HG03280 (cell line): Measurements from ENCODE around the gene PPP2R5D.
A peak's percentile ranks its signal among the peaks of the same experiment; 100 is the strongest.
"Not testable (repeated sequence)": the region's sequence is repeated elsewhere in the genome, so short reads cannot be mapped to it uniquely, and the experiment has no call there.

Experiments used
- ATAC-seq: cut with Tn5 transposase; IDR thresholded peaks from one replicate; pipeline ENCODE4 v1.9.1; 2021; ENCODE audit warnings: mild to moderate bottlenecking, moderate library complexity; ENCODE audit not compliant: unreplicated experiment

The PPP2R5D gene

DNA sequence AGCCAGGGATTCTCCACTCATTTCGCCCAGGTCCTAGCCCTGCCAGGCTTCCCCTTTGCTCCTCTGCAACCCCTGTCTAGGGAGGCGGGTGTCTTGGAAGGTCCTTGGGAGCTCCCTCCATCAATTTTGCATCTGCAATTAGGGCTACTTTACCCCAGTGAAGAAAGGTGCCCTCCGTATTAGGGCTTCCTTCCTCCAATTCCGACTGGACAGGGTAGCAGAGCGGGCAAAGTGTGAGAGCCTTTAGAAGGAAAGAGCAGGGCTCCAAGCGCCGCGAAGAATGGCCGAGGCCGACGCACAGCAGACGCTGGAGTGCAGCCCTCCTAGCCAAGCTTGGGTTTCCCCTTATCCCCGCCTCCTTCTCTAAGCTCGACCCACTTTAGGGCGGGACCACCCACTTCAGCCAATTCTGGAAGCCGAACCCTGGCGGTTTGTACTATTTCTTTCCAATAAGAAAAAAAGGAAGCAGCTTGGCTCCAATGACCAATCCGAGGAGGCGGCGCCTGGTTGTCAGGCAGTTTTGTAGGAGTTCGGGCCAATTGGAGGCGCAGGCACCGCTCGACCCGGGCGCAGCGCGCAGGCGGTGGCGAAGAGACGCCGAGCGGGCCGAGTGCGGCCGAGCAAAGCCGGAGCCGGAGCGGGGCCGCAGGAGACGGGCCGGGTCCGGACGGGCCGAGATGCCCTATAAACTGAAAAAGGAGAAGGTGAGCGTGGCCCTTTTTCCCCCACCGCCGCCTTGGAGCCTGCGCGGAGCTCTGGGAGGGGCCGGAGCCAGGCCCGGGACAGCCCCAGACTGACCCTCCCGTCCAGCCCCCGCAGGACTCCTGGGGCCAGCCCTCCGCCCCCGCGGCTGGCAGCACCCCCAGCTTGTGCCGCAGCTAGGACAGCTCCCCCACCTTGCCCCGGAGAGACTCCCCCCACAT, at the start of gene PPP2R5D:
PPP2R5D (plus strand) TSS at position 570 of the 923 bp plus-strand sequence; CDS start at position 678, 108 bp downstream.
- ATAC-seq, result peak; percentile 95

DNA sequence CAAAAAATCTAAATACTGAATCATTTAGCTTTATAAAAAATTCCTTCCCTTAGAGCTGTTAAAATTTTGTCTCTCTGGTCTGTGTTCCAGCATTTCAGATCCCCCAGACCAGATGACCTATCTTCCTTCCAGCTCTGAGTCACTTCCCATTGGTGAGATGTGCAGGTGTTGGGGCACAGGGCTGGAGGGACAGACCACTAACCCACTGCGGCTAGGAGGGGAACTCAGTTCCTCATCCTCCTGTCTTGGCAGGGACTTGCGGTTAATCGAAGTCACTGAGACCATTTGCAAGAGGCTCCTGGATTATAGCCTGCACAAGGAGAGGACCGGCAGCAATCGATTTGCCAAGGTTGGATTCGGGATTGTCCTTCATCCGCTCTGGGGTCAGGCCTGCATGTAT, 49.0 kb upstream of the PPP2R5D start:
- no peak for ATAC-seq

DNA sequence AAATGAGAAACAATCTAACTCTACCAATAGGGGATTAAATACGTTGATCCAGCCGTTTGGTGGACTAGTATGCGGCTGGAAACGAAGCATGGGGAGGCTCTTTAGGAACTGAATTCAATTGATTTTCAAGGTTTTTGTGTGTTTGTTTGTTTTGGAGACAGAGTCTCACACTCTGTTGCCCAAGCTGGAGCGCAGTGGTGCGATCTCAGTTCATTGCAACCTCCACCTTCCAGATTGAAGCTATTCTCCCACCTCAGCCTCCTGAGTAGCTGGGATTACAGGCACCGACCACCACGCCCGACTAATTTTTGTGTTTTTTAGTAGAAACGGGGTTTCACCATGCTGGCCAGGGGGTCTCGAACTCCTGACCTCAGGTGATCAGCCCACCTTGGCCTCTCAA, 48.0 kb upstream of the PPP2R5D start:
- no peak for ATAC-seq

DNA sequence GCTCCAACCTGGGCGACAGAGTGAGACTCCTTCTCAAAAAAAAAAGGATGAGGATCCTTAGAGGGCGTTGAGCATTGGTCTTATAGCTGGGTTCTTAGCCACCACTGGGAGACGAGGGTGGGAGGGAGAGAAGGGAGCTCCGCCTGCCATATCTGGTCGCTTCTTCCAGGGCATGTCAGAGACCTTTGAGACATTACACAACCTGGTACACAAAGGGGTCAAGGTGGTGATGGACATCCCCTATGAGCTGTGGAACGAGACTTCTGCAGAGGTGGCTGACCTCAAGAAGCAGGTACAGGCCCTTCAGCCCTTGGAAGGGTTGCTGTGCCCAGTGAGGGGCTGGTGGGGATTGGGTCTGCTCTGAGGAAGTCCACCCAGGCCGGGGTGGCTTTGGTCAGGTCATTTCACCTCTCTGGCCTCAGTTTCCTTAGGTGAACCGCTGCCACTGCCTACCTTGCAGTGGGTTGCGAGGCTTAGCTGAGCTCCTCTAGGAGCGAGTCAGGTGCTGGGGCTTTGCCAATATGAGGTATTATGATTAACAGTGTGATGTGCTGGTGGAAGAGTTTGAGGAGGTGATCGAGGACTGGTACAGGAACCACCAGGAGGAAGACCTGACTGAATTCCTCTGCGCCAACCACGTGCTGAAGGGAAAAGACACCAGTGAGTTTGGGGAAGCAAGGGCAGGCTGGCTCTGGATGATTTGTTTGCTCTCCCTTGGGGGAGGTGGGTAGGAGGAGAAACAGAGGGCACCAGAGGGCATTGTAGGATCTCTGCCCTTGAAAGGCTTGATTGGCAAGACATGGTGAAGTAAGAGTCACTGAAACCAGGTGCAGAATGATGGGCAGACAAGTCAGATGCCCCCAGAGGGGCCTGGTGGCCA, 46.6 kb upstream of the PPP2R5D start:
- ATAC-seq, result no peak

DNA sequence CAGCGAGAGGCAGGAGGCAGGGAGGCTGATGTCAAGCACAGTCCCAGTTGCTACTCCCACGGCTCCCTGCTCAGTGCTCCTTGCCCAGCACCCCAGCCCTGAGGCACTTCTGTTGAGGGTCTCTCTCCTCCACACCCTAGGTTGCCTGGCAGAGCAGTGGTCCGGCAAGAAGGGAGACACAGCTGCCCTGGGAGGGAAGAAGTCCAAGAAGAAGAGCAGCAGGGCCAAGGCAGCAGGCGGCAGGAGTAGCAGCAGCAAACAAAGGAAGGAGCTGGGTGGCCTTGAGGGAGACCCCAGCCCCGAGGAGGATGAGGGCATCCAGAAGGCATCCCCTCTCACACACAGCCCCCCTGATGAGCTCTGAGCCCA, 46.0 kb upstream of the PPP2R5D start:
- ATAC-seq, result no peak

DNA sequence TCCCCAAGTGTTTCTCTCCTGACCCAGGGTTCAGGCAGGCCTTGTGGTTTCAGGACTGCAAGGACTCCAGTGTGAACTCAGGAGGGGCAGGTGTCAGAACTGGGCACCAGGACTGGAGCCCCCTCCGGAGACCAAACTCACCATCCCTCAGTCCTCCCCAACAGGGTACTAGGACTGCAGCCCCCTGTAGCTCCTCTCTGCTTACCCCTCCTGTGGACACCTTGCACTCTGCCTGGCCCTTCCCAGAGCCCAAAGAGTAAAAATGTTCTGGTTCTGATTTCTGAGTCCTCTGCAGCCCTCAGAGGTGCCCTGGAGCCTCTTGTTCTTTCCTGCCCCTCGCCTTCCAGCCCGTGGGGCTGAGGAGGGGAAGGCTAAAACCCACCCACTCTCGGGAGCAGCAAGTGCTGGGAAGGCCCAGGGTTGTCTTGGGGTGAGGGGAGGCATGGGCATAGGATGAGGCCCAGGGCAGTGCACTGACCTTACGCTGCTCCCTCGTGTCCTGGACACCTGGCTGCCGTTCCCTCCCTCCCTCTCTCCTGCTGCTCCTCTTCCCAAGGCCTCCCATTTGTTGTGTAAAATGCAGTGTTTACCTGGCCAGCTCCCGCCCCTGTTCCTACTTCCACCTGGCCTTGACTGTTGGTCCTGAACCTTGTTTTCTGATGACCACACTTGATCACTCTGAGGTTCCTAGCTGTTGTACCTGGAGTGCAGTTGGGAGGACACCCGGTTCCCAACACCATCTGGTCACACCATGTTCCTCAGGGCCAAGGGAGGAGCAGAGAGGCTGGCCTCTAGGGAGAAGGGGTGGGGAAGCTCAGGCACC, 45.2 kb upstream of the PPP2R5D start:
- ATAC-seq, result no peak

DNA sequence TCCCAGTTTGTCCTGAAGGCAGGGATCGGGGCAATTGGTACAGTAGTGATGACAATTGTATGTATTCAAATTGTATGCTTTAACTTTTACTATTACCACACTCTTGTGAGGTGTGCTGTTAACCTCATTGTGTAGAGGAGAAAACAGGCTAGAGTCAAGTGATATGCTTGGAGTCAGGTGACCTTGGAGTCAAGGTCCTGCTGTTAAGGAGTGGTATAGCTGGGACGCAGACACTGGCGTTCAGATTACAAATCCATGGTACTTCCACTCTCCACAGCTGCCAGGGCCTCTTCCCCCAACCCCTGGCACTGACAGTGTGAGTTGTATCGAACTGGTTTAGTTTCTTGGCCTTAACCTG, 44.6 kb upstream of the PPP2R5D start:
- no peak for ATAC-seq

DNA sequence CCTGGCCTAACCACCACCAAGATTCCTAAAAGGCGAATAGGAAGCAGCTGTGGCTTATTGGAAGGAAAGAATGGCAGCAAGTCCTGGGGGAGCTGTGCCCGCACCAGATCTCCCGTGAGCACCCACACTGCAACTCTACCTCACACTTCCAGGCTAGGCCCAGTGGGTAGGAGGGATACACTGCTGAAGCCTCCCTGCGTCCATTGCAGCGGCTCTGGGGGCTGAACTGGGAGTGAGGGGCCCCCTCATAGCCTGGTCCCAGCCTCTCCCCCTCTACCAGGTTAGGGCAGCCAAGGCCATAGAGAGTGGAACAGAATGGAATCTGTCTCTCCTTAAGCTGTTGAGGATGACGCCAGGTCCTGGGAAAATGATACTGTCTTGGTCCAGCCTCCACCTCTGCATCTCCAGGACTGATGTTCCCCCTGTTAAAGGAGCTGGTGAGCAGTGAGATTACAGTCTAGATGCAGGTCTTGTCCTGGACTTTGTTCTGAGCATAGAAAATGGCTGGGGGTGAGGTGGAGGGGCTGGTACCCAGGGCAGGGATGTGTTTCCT, 43.8 kb upstream of the PPP2R5D start:
- no peak for ATAC-seq

DNA sequence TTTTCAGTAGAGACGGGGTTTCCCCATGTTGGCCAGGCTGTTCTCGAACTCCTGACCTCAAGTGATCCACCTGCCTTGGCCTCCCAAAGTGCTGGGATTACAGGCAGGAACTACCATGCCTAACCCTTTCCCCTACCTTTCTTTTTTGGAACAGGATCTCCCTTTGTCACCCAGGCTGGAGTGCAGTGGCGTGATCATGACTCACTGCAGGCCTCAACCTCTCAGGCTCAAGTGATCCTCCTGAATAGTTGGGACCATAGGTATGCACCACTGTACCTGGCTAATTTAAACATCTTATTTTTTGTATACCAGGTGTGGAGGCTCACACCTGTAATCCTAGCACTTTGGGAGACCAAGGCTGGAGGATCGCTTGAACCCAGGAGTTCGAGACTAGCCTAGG, 43.0 kb upstream of the PPP2R5D start:
- ATAC-seq, result not testable (repeated sequence)

DNA sequence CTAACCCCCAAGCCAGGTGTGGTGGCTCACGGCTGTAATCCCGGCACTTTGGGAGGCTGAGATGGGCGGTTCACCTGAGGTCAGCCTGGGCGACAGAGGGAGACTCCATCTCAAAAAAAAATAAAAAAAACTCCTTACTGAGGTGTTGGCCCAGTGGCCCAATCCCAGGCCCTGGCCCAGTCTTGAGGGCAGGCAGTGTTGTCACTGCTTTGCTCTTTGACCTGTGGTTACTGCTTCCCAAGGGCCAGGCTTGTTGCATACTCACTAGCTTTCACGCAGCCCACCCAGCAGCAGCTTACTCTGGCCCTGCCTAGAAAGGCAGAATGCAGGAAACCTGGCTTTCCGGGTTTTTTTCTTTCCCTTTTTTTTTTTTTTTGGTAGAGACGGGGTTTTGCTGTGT, 41.9 kb upstream of the PPP2R5D start:
- ATAC-seq, result no peak

DNA sequence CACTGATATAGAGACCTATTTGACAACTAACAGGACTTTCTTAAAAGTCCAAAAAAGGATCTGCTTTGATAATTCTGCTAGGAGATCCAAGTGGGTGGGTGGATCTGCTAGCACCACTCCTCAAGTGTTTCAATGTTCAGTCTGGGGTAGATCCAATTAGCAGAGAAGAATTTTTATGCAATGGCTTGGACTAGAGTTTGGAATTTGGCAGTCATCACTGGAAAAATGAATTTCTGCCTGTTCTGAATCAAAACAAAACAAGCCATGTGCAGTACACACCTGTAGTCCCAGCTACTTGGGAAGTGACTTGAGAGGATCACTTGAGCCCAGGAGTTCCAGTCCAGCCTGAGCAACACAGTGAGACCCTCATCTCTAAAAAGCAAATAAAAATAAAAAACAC, 36.4 kb upstream of the PPP2R5D start:
- ATAC-seq, result no peak

DNA sequence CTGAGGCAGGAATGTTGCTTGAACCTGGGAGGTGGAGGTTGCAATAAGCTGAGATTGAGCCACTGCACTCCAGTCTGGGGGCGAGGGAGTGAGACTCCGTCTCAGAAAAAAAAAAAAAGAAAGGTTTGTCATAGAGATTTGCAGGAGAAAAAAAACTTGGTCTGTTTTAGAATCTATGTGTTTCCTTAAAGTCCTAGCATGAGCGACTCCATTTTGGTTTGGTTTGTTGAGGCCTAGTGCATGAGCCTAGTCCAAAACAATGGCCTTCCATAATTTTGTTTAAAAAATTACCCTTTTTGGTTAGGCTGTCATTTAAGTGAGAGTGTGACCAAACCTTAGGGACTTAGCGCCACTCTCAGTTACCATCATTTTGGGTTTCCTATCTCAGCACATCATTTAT, 32.0 kb upstream of the PPP2R5D start:
- no peak for ATAC-seq

DNA sequence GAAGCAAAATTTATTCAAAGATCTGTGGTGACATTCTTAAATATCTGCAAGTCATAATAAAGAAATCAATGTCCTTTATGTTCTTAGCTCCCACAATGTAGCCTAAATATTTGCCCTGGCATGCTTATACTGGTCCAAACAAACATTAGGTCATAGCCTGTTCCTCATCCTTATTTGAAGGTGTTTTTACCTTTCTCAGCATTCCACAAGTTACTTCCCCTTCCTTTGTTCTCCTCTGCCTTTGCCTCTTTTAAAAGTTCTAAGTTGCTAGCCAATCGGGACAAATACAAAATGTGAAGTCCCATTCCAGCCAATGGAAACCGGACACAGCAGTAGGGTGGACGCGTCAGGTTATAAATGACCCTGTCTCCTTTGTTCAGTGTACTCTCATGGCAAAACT, 30.0 kb upstream of the PPP2R5D start:
- not testable (repeated sequence) for ATAC-seq

DNA sequence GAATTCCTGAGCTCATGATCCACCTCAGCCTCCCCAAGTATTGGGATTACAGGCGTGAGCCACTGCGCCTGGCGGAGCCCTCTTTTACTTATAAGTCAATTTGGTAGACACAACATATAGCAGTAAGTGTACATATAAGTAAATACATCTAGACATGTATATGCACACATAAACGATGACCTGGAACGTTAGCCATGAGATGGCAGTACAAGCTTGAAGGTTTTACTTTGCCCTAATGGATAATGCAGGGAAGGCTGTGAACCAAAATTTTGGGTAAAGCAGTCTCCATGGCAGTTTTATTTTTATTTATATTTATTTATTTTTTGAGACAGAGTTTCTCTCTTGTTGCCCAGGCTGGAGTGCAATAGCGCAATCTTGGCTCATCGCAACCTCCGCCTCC, 26.2 kb upstream of the PPP2R5D start:
- ATAC-seq, result no peak

DNA sequence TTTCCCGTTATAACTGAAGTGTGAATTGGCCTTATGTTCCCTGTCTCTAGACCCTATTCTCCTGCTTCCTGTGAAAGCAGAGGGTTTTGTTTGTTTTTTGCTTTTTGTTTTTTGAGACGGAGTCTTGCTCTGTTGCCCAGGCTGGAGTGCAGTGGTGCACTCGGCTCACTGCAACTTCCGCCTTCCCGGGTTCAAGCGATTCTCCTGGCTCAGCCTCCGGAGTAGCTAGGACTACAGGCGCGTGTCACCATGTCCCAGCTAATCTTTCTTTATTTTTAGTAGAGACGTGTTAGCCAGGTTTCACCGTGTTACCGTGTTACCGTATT, 24.5 kb upstream of the PPP2R5D start:
- no peak for ATAC-seq

DNA sequence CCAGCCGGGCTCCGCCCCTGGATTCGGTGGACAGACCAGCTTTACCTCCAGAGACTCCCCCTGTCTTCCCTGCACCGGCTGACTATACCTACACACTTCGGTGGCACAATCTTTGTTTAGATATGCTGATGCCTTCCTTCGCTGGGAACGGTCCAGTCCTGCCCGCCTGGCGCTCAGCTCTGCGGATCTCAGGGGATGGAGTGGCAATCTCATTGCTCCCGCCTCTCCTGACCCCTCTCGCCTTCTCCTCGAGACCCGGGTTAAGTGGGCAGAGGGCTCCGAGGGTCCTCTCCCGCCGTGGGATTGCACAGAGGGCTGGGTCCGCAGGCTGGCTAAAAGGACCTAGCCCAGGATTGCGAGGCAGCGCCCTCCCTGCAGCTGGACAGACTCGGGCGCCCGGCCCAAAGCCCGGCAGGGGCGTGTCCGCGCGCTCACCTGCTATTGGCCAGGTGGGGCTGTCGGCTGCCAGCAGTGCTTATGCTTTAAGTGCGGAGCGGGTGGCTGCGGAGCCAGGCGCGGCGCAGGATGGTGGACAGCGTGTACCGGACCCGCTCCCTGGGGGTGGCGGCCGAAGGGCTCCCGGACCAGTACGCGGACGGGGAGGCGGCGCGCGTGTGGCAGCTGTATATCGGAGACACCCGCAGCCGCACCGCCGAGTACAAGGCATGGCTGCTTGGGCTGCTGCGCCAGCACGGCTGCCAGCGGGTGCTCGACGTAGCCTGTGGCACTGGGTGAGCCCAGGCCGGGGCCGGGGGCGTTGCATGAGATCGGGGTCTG, 23.9 kb upstream of the PPP2R5D start, which contains the start of gene GNMT:
GNMT (plus strand) TSS at position 512 of the 777 bp plus-strand sequence; CDS start at position 526, 14 bp downstream.
- no peak for ATAC-seq

DNA sequence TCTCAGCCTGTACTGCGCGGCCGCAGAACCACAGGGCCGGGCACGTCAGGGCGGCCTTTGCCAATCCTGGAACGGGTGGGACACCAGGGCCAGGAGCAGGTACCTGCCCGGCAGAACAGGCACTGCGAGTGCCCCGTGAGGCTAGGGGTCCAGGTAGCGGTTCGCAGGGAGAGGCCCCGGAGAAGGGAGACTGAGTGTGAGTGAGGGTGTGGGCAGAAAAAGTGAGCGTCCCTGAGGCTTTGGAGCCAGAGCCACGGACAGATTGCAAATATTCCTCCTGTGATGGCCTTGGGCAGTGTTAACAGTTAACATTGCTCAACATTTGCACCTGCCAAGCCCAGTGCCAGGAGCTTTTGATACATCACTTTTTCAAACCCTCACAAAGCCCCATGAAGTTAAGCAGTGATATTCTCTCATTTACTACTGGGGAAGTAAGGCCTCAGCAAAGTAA, 23.3 kb upstream of the PPP2R5D start:
- ATAC-seq, result no peak

DNA sequence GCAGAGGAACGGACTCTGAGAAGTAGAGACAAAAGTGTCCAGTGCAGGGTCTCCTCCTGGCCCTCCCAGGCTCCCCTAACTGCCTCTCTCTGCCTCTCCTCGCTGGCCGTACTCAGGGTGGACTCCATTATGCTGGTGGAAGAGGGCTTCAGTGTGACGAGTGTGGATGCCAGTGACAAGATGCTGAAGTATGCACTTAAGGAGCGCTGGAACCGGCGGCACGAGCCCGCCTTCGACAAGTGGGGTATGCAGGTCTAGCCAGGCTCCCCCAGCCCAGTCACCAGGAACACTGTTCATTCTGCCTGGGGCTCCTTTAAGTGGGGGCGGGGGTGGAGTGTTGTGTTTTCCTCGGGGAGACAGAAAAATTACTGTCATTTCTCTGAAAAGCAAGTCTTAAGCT, 22.3 kb upstream of the PPP2R5D start:
- ATAC-seq, result no peak

DNA sequence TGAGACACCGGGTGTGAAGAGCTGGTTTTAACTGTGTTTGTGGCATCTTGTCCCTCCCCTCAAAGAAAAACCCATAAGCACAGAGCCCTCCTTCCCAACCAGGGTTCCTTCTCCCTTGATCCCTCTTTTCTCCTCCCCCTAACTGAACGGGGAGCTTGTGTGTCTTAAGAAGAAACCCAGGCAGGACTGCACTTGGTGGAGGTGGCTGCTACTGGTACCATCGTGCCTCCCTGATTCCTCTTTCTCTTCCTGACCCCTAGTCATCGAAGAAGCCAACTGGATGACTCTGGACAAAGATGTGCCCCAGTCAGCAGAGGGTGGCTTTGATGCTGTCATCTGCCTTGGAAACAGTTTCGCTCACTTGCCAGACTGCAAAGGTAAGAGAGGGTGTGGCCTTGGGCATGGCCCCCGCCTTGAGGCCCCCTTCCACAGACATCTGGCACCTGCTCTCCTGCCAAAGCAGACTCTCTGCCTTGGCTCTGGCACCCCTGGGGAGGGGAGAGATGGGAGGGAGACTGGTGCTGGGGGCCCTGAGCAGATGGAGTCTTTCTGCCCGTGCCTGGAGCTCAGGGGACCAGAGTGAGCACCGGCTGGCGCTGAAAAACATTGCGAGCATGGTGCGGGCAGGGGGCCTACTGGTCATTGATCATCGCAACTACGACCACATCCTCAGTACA, 21.7 kb upstream of the PPP2R5D start:
- ATAC-seq, result no peak
